Ovary (tissue), 3 donors: ENCODE data around the gene AGR2.

Source experiments
- CTCF ChIP-seq, 3 donors: fragments of 450-650 bp in 2 of 3; fragments of 200-600 bp in 1 of 3; IDR thresholded peaks; one replicate each; pipeline versions ENCODE4 v1.5.1 to v1.8.0; 2016 to 2022; ENCODE audit warnings: antibody characterized with exemption in 3 of 3, mild to moderate bottlenecking in 1 of 3
- EP300 ChIP-seq: sonication (generic); formaldehyde crosslinking; IDR thresholded peaks from one replicate; pipeline ENCODE4 v1.6.1; 2017; ENCODE audit warnings: antibody characterized with exemption
- POLR2A ChIP-seq: fragments of 450-650 bp; IDR thresholded peaks from one replicate; pipeline ENCODE4 v1.6.1; 2017; ENCODE audit warnings: antibody characterized with exemption, mild to moderate bottlenecking, moderate library complexity
- donor health status: DM: no; HTN: no; CAD: no.

- TF ChIP-seq POLR2A (no peak), CTCF (IDR thresholded peaks at IDR 0.05) (no peak), EP300 (no peak)
These were observed 10.2 kb upstream of the AGR2 start for GRCh38 chr7:16815001-16815400.
